Measurements from ENCODE around the gene SP1. TPM values are rescaled to one million over a fixed set of nuclear protein-coding genes. Genes with fewer than 3 reads are reported as not detected.
A peak's percentile ranks its signal among the peaks of the same experiment; 100 is the strongest.

The SP1 gene
- total and polyA plus RNA-seq, 9 of the 15 experiments (the other 6 are each of a cell fraction or from before 2014, with no cell fraction given) = 8.0 to 65.5 (median 41.6) TPM

GRCh38 chr12:53451661-53452158 is 71.7 kb downstream of the SP1 start, which contains the start of gene PCBP2 (continued):
- no peak for TF ChIP-seq PHTF2 (CRISPR knock-in tag; IDR thresholded peaks at IDR 0.05)
- peak; percentile 46; the same call in 1 of the 2 replicates for TF ChIP-seq HES1 (IDR thresholded peaks at IDR 0.05; ENCODE audit: low read depth)
- no peak for TF ChIP-seq TCF7L2 (IDR thresholded peaks at IDR 0.05; ENCODE audit: low read depth, low read length)
- no peak for TF ChIP-seq ADNP (tag; IDR thresholded peaks at IDR 0.05)
- TF ChIP-seq ZNF23 (CRISPR knock-in tag; IDR thresholded peaks at IDR 0.05) = no peak
- TF ChIP-seq C11orf30 (IDR thresholded peaks at IDR 0.05; ENCODE audit: low read depth) = peak; percentile 66
- no peak for TF ChIP-seq SMAD2 (IDR thresholded peaks at IDR 0.05; ENCODE audit: low read depth, low read length)
- no peak for TF ChIP-seq CREB3 (tag; conservative IDR thresholded peaks at IDR 0.05; ENCODE audit: low read depth)
- TF ChIP-seq FOXJ2 (tag; IDR thresholded peaks at IDR 0.05) = no peak
- TF ChIP-seq MYBL2 (IDR thresholded peaks at IDR 0.05; ENCODE audit: low read depth) = no peak
- TF ChIP-seq MYBL2 (CRISPR knock-in tag; IDR thresholded peaks at IDR 0.05; ENCODE audit: borderline replicate concordance) = no peak
- TF ChIP-seq NFXL1 (CRISPR knock-in tag; IDR thresholded peaks at IDR 0.05) = no peak
- no peak for TF ChIP-seq MITF (IDR thresholded peaks at IDR 0.05)
- no peak for TF ChIP-seq ZNF311 (CRISPR knock-in tag; IDR thresholded peaks at IDR 0.05)
- TF ChIP-seq CTBP1 (IDR thresholded peaks at IDR 0.05; ENCODE audit: borderline replicate concordance) = peak; percentile 95
- peak; percentile 81 to 83; a peak in 3 of 4 replicates for TF ChIP-seq TBL1XR1 (IDR thresholded peaks at IDR 0.05; ENCODE audit: low read length in 2 of 2)
- TF ChIP-seq ZC3H8 (IDR thresholded peaks at IDR 0.05) = no peak; the same call in 1 of the 2 replicates
- no peak for TF ChIP-seq ETS2 (tag; IDR thresholded peaks at IDR 0.05; ENCODE audit: borderline replicate concordance, poor library complexity, severe bottlenecking)
- no peak for TF ChIP-seq PTTG1 (tag; IDR thresholded peaks at IDR 0.05; ENCODE audit: low read depth)
- TF ChIP-seq ZBTB43 (CRISPR knock-in tag; IDR thresholded peaks at IDR 0.05) = no peak
- no peak for TF ChIP-seq BRF2 (IDR thresholded peaks at IDR 0.05; ENCODE audit: borderline replicate concordance, insufficient read depth, insufficient read length)
- no peak for TF ChIP-seq MXD1 (CRISPR knock-in tag; IDR thresholded peaks at IDR 0.05; ENCODE audit: borderline replicate concordance, poor library complexity, severe bottlenecking)
- no peak for TF ChIP-seq PHB (CRISPR knock-in tag; IDR thresholded peaks at IDR 0.05)
- no peak for TF ChIP-seq NFE2L1 (tag; IDR thresholded peaks at IDR 0.05; ENCODE audit: borderline replicate concordance, low read depth)
